KMS-11 (cell line): ENCODE results near the gene MOCS1.
"Not testable (repeated sequence)": the region's sequence is repeated elsewhere in the genome, so short reads cannot be mapped to it uniquely, and the experiment has no call there.

Experiments used
- H2AFZ ChIP-seq: fragments of 200-600 bp; sonication (generic); 2 replicates; pipeline ENCODE4 v1.6.1; 2016; ENCODE audit warnings: antibody characterized with exemption, mixed run types, low read depth
- H3K27ac ChIP-seq: fragments of 200-600 bp; sonication (generic); 2 replicates; pipeline ENCODE4 v1.6.1; 2016; ENCODE audit warnings: mild to moderate bottlenecking, mixed run types
- H3K27me3 ChIP-seq: fragments of 200-600 bp; sonication (generic); 2 replicates; pipeline ENCODE4 v1.6.1; 2017; ENCODE audit warnings: mild to moderate bottlenecking, low read depth, mixed run types, moderate library complexity; ENCODE audit not compliant: insufficient read depth
- H3K36me3 ChIP-seq: fragments of 200-600 bp; sonication (generic); 2 replicates; pipeline ENCODE4 v1.6.1; 2017; ENCODE audit warnings: mild to moderate bottlenecking, mixed run types; ENCODE audit not compliant: insufficient read depth
- H3K4me1 ChIP-seq: fragments of 200-600 bp; sonication (generic); 2 replicates; pipeline ENCODE4 v1.6.1; 2016; ENCODE audit warnings: mild to moderate bottlenecking, low read depth, mixed run types; ENCODE audit not compliant: poor library complexity, severe bottlenecking
- H3K4me2 ChIP-seq: fragments of 200-600 bp; sonication (generic); 2 replicates; pipeline ENCODE4 v1.7.0; 2016; ENCODE audit warnings: mild to moderate bottlenecking, mixed run types
- H3K4me3 ChIP-seq: fragments of 200-600 bp; sonication (generic); IDR thresholded peaks from 2 replicates; pipeline ENCODE4 v1.6.1; 2017; ENCODE audit warnings: low read depth, low read length, mixed read lengths; ENCODE audit not compliant: insufficient read depth
- H3K79me2 ChIP-seq: fragments of 200-600 bp; sonication (generic); 2 replicates; pipeline ENCODE4 v1.6.1; 2016; ENCODE audit warnings: low read depth, mixed run types; ENCODE audit not compliant: insufficient read depth
- H3K9ac ChIP-seq: fragments of 200-600 bp; sonication (generic); 2 replicates; pipeline ENCODE4 v1.6.1; 2016; ENCODE audit warnings: mild to moderate bottlenecking, mixed run types
- H4K20me1 ChIP-seq: fragments of 200-600 bp; sonication (generic); 2 replicates; pipeline ENCODE4 v1.6.1; 2016; ENCODE audit warnings: mild to moderate bottlenecking, mixed run types; ENCODE audit not compliant: insufficient read depth
- TF ChIP-seq, protein P1 (sequence below): fragments of 200-600 bp; sonication (generic); conservative IDR thresholded peaks from 2 replicates; pipeline ENCODE4 v1.6.1; 2017; ENCODE audit warnings: low read depth, mild to moderate bottlenecking, antibody characterized with exemption, low read length, moderate library complexity, mixed read lengths

Gene MOCS1

GRCh38 chr6:39980839-39981580, 46.7 kb upstream of the MOCS1 start:
- Histone ChIP-seq H3K27me3 (no peaks in the 10 kb centered on the region), H3K4me2 (no peak overlapping the region), H3K27ac (no peak overlapping the region), H4K20me1 (no peaks in the 10 kb centered on the region), H3K4me1 (no peaks in the 10 kb centered on the region), H3K4me3 (no peak overlapping the region), H2AFZ (no peak overlapping the region), H3K36me3 (no peaks in the 10 kb centered on the region), H3K9ac (no peak overlapping the region), H3K79me2 (no peaks in the 10 kb centered on the region)
- TF ChIP-seq, protein P1, sequence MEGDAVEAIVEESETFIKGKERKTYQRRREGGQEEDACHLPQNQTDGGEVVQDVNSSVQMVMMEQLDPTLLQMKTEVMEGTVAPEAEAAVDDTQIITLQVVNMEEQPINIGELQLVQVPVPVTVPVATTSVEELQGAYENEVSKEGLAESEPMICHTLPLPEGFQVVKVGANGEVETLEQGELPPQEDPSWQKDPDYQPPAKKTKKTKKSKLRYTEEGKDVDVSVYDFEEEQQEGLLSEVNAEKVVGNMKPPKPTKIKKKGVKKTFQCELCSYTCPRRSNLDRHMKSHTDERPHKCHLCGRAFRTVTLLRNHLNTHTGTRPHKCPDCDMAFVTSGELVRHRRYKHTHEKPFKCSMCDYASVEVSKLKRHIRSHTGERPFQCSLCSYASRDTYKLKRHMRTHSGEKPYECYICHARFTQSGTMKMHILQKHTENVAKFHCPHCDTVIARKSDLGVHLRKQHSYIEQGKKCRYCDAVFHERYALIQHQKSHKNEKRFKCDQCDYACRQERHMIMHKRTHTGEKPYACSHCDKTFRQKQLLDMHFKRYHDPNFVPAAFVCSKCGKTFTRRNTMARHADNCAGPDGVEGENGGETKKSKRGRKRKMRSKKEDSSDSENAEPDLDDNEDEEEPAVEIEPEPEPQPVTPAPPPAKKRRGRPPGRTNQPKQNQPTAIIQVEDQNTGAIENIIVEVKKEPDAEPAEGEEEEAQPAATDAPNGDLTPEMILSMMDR = peak; percentile 46; the same call in 1 of the 2 replicates

DNA sequence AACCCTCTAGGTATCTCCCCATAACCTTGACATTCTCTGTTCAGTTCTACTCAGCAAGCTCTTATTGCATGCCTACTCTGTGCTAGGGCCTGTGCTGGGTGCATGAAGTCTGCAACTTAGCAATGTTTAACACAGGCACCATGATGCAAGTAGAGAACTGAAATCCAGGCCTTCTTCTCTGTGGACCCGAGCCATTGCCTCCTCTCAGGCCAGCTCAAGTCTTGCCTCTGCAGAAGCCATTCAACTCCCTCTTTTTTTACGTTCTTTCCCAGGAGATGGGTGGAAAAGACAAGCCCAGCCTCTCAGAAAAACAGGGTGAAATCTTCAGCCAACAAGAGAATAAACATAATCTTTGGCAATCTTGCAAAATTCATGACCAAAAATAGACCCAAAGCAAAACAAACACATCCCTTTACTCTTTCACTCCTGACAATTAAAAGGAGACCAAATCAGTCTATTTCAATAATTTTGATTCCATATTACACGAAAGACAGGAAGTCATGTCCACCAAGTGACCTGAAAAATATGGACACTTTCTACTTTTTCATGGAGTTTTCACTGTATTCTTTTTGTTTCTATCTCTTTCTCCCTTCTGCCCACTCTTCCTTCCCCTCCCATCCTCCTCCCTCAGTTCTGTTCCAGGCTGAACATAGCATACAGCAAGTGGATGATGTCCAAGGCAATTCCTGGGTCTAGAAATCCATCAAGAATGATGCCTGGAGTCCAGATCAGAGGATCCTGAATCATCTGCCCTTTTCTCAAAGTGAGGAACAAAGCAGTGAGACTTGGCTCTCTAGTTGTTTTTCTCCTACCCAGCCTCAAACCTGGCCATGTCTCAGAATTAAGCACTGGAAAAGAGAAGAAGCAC, 45.4 kb upstream of the MOCS1 start:
- no peaks in the 10 kb centered on the region for H3K27me3 ChIP-seq
- no peaks in the 10 kb centered on the region for H4K20me1 ChIP-seq
- H3K36me3 ChIP-seq = no peaks in the 10 kb centered on the region
- no peaks in the 10 kb centered on the region for H3K4me1 ChIP-seq
- TF ChIP-seq, protein P1 = no peak
- no peak overlapping the region for H3K9ac ChIP-seq
- no peaks in the 10 kb centered on the region for H3K79me2 ChIP-seq
- H3K4me2 ChIP-seq = no peak overlapping the region
- no peak overlapping the region for H3K4me3 ChIP-seq
- no peak overlapping the region for H3K27ac ChIP-seq
- H2AFZ ChIP-seq = no peak overlapping the region

DNA sequence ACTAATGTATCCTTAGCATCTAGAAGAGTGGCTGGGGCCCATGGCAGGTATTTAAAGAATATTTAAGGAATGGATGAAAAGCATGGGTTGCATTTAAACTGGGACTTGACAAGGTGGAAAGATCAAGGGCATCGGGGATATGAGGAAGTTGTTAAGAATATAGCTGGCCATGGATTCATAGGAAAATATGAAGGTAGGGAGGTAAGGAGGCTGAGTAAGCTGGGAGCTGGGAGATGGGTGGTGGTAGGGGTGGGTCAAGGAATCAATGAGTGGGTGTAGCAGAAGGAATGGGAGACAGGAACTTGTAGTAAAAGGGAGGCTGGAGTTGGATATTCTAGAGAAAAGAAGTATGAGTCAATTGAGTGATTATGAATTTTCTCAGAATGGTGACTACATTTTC, 44.0 kb upstream of the MOCS1 start:
- Histone ChIP-seq H3K79me2 (no peaks in the 10 kb centered on the region), H3K4me1 (no peaks in the 10 kb centered on the region), H3K27me3 (no peaks in the 10 kb centered on the region), H3K9ac (no peak overlapping the region), H3K4me3 (no peak overlapping the region), H2AFZ (no peak overlapping the region), H4K20me1 (no peaks in the 10 kb centered on the region), H3K27ac (no peak overlapping the region), H3K36me3 (no peaks in the 10 kb centered on the region), H3K4me2 (no peak overlapping the region)
- TF ChIP-seq, protein P1 = no peak

DNA sequence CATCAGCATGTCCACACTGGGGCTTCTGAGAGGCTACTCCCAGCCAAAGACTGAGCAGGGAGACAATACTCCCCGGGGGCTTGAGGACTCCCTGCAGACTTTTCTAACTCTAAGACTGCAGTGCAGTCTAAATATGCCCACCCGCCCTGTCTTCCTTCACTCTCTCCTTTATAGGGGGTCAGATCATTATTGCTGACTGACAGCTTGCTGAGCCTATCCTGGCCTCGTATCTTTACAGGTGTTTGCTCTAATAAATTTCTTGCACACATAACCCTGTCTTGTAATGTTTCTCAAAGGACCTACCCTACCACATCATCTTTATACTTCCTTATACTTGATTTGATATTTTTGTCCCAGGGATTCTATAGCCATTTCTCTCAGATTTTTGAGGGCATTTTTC, 39.4 kb upstream of the MOCS1 start:
- H3K4me1 ChIP-seq = no peaks in the 10 kb centered on the region

GRCh38 chr6:39972717-39973116, 38.5 kb upstream of the MOCS1 start:
- H3K9ac ChIP-seq, H3K4me3 ChIP-seq, H3K36me3 ChIP-seq, H3K4me1 ChIP-seq, H3K27ac ChIP-seq, H3K4me2 ChIP-seq, H4K20me1 ChIP-seq, H3K27me3 ChIP-seq, H2AFZ ChIP-seq, H3K79me2 ChIP-seq: not testable (repeated sequence)

More for the DNA sequence above, 39.4 kb upstream of the MOCS1 start:
- no peaks in the 10 kb centered on the region for H3K79me2 ChIP-seq
- no peaks in the 10 kb centered on the region for H3K27me3 ChIP-seq
- H3K4me3 ChIP-seq = no peak overlapping the region
- no peak overlapping the region for H3K4me2 ChIP-seq
- H4K20me1 ChIP-seq = no peaks in the 10 kb centered on the region
- no peak overlapping the region for H3K27ac ChIP-seq
- TF ChIP-seq, protein P1 = no peak
- H3K36me3 ChIP-seq = no peaks in the 10 kb centered on the region
- no peak overlapping the region for H3K9ac ChIP-seq
- H2AFZ ChIP-seq = no peak overlapping the region

DNA sequence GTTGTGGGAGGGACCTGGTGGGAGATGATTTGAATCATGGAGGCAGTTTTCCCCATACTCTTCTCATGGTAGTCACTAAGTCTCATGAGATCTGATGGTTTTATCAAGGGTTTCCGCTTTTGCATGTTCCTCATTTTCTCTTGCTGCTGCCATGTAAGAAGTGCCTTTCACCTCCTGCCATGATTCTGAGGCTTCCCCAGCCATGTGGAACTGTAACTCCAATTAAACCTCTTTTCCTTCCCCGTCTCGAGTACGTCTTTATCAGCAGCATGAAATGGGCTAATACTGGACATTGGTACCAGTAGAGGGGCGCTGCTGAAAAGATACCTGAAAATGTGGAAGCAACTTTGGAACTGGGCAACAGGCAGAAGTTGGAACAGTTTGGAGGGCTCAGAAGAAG, 36.9 kb upstream of the MOCS1 start:
- H3K4me2 ChIP-seq, H3K27me3 ChIP-seq, H3K4me1 ChIP-seq, H3K27ac ChIP-seq, H2AFZ ChIP-seq, H3K36me3 ChIP-seq, H4K20me1 ChIP-seq, H3K79me2 ChIP-seq, H3K9ac ChIP-seq, H3K4me3 ChIP-seq: not testable (repeated sequence)
